Progenitor cell of endocrine pancreas (in vitro differentiated cells): ENCODE measurements around the gene TMEM163. TPM values are rescaled to one million over a fixed set of nuclear protein-coding genes. Genes with fewer than 3 reads are reported as not detected.
A peak's percentile ranks its signal among the peaks of the same experiment; 100 is the strongest.

Experiments used
- DNase-seq: peaks from one replicate; pipeline ENCODE4 v3.0.0; 2021; ENCODE audit warnings: low spot score; ENCODE audit not compliant: unreplicated experiment
- H3K27ac Mint-ChIP-seq: 2 replicates; pipeline ENCODE4 v1.8.0; 2021; ENCODE audit warnings: mild to moderate bottlenecking, moderate library complexity, mixed read lengths
- H3K27me3 Mint-ChIP-seq: 2 replicates; pipeline ENCODE4 v1.8.0; 2021; ENCODE audit warnings: mixed read lengths
- H3K36me3 Mint-ChIP-seq: 2 replicates; pipeline ENCODE4 v1.8.0; 2022; ENCODE audit warnings: mixed read lengths; ENCODE audit not compliant: insufficient read depth
- H3K4me1 Mint-ChIP-seq: 2 replicates; pipeline ENCODE4 v1.8.0; 2021; ENCODE audit warnings: low read depth, mixed read lengths
- H3K4me3 Mint-ChIP-seq: 2 replicates; pipeline ENCODE4 v1.8.0; 2021; ENCODE audit warnings: low read depth, mild to moderate bottlenecking, moderate library complexity, mixed read lengths
- H3K9me3 Mint-ChIP-seq: 2 replicates; pipeline ENCODE4 v1.8.0; 2021; ENCODE audit warnings: low read depth, mixed read lengths
- total RNA-seq: library from RNA; stranded (reverse); gene quantifications from 2 replicates; pipeline ENCODE4 v1.2.1, GENCODE V29; 2021
- TF ChIP-seq, protein P1 (sequence below): fragments of 200-600 bp; sonication (generic); IDR thresholded peaks from one replicate; pipeline ENCODE4 v1.5.0; 2021; ENCODE audit warnings: antibody characterized with exemption, mild to moderate bottlenecking; ENCODE audit not compliant: unreplicated experiment

The TMEM163 gene
- total RNA-seq, 1 donor from 2014 or later = 3.8 TPM

DNA sequence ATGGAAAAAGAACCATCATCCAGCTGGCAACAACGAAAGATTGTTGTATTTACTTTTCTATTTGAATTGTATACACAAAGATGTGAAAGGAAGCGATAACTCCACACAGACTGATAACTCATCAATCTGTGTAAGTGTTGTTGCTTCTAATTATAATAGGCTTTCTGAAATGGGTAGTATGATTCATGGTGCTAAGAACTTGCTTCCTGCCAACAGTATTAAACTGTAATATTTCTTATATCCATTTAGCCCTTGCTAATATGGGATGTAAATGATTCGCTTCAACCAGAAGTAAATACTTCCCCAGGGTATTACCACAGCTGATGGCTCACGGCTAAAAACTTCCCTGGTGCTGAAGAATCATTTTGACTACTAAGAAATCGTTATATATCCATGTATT lies 70.2 kb downstream of the TMEM163 start:
- H3K27ac Mint-ChIP-seq = no peak overlapping the region
- H3K36me3 Mint-ChIP-seq = no peaks in the 10 kb centered on the region
- no peaks in the 10 kb centered on the region for H3K9me3 Mint-ChIP-seq
- no peaks in the 10 kb centered on the region for H3K4me1 Mint-ChIP-seq
- DNase-seq = no peak
- no peak overlapping the region for H3K4me3 Mint-ChIP-seq
- TF ChIP-seq, protein P1, sequence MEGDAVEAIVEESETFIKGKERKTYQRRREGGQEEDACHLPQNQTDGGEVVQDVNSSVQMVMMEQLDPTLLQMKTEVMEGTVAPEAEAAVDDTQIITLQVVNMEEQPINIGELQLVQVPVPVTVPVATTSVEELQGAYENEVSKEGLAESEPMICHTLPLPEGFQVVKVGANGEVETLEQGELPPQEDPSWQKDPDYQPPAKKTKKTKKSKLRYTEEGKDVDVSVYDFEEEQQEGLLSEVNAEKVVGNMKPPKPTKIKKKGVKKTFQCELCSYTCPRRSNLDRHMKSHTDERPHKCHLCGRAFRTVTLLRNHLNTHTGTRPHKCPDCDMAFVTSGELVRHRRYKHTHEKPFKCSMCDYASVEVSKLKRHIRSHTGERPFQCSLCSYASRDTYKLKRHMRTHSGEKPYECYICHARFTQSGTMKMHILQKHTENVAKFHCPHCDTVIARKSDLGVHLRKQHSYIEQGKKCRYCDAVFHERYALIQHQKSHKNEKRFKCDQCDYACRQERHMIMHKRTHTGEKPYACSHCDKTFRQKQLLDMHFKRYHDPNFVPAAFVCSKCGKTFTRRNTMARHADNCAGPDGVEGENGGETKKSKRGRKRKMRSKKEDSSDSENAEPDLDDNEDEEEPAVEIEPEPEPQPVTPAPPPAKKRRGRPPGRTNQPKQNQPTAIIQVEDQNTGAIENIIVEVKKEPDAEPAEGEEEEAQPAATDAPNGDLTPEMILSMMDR = no peak
- H3K27me3 Mint-ChIP-seq = no peaks in the 10 kb centered on the region

DNA sequence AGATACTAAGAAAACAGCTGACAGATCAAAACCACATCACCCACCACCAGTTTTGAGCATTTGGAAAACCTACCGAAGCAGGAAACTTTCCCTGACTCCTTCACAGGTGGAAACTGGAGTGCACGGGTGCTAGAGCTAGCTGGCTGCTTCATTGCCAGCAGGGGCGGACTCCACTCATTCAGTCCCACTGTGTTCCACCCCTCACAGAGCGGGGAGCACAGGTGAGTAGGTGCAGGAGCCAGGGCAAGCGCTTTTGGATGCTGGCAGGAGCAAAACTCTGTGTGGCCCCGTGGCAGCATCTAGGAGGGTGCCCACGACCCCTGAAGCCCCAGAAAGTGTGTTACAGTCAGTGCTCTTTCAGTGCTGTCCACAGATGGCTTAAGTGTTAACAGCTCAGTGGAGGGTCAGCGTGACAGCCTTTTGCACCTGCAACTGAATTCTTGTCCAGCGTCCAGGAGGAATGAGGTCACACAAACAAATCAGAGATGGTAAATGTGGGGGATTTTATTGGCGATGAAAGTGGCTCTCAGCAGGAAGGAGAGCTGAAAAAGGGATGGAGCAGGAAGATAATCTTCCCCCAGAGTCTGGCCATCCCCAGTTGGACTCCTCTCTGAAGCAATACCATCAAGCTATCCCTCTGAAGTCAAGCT lies 71.1 kb downstream of the TMEM163 start:
- Mint-ChIP-seq H3K4me3 (no peak overlapping the region), H3K9me3 (no peaks in the 10 kb centered on the region), H3K36me3 (no peaks in the 10 kb centered on the region), H3K27ac (peak overlapping the region; percentile 60), H3K27me3 (no peaks in the 10 kb centered on the region), H3K4me1 (no peaks in the 10 kb centered on the region)
- DNase-seq = no peak
- TF ChIP-seq, protein P1 = no peak

DNA sequence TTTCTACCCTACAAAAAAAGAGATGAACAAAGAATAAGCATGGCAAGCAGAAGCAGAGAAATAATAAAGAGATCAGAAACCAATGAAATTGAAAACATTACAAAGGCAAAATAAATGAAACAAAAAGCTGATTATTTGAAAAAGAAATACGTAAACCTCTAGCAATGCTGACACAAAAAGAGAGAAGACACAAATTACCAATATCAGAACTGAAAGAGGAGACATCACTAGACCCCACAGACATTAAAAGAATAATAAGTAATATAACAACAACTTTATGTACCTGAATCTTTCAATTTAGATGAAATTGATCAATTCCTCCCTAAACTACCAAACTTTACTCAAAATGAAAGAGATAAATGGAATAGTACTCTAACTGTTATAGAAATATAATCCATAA lies 75.9 kb downstream of the TMEM163 start:
- TF ChIP-seq, protein P1 = no peak
- H3K36me3 Mint-ChIP-seq = no peaks in the 10 kb centered on the region
- H3K4me1 Mint-ChIP-seq = peaks cover 2% of the 10 kb centered on the region
- H3K27ac Mint-ChIP-seq = no peak overlapping the region
- no peak overlapping the region for H3K4me3 Mint-ChIP-seq
- H3K27me3 Mint-ChIP-seq = peaks cover 5% of the 10 kb centered on the region
- no peaks in the 10 kb centered on the region for H3K9me3 Mint-ChIP-seq
- no peak for DNase-seq

DNA sequence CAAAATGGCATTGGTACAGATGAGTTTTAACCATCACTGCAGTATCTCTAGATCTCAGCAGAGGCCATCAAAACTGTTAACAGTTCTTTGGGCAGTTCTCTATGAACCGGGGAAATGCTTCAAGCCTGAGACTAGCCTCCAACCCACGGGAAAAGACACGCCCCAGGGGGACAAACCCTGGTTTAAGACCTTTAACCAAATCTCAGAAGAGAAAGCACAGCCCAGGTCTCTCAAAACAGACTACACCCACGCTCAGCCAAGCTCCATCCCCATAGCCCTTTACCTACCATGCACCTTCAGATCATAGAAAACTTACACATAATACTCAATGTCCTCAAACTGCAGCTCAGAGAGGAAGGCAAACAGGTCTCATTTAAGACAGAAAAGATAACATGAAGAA lies 78.3 kb downstream of the TMEM163 start:
- Mint-ChIP-seq H3K9me3 (no peaks in the 10 kb centered on the region), H3K27me3 (peaks cover 9% of the 10 kb centered on the region), H3K27ac (no peak overlapping the region), H3K4me1 (peaks cover 3% of the 10 kb centered on the region), H3K4me3 (no peak overlapping the region), H3K36me3 (no peaks in the 10 kb centered on the region)
- DNase-seq = no peak
- TF ChIP-seq, protein P1 = no peak

DNA sequence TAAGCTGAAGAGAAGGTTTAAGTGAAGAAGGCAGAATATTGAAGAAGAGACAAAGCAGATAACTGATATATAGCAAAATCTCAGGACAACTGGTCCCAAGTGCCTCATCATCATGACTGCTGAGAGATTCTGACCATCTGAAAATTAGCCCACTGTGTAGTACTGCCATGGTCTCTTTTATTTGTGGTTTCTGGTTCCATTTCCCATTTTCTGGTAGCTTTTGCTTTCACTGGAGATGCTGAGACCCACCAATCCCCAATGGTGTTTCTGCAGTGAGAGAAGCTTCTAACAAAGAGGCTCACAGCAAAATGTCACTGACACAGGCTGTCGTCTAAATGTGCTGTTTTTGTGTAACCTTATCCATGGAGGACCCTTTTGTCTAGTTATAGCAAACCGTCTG lies 79.5 kb downstream of the TMEM163 start:
- Mint-ChIP-seq H3K36me3 (no peaks in the 10 kb centered on the region), H3K27me3 (peaks cover 9% of the 10 kb centered on the region), H3K4me1 (peaks cover 5% of the 10 kb centered on the region), H3K4me3 (no peak overlapping the region), H3K27ac (no peak overlapping the region), H3K9me3 (no peaks in the 10 kb centered on the region)
- TF ChIP-seq, protein P1 = no peak
- DNase-seq = no peak
